H1 (cell line): ENCODE results near the gene C4B. TPM values are rescaled to one million over a fixed set of nuclear protein-coding genes. Genes with fewer than 3 reads are reported as not detected.

Source experiments
- CTCF ChIA-PET: fragments of 300-600 bp; sonication (Branson Sonifier 250); formaldehyde crosslinking; loops from one replicate; lab custom pipeline; 2021; ENCODE audit not compliant: partially characterized antibody; lab: Charles Lee
- POLR2A ChIA-PET: fragments of 300-600 bp; sonication (Branson Sonifier 250); formaldehyde crosslinking; loops from one replicate; lab custom pipeline; 2021; ENCODE audit warnings: inconsistent platforms; ENCODE audit not compliant: partially characterized antibody; lab: Charles Lee
- DNase-seq, 2 experiments: peaks; one replicate each; pipeline versions ENCODE4 v3.0.0 to v3.0.0-alpha.2; 2010 to 2022; ENCODE audit warnings: low spot score in 2 of 2, low read depth in 1 of 2, mixed read lengths in 1 of 2
- FAIRE-seq: peaks from 2 replicates; lab custom pipeline; 2011; peaks lifted over from hg19 to GRCh38; lab: Jason Lieb, UNC
- H2AFZ ChIP-seq: 2 replicates; pipeline ENCODE4 v1.8.1; 2012; ENCODE audit warnings: low read length, inconsistent platforms
- H2AK5ac ChIP-seq: 2 replicates; pipeline ENCODE4 v1.6.1; 2013; ENCODE audit warnings: low read depth, low read length
- H2BK120ac ChIP-seq: replicated peaks from 2 replicates; pipeline ENCODE3; 2013; ENCODE audit warnings: low read depth, low read length, inconsistent platforms
- H2BK12ac ChIP-seq: 2 replicates; pipeline ENCODE4 v1.6.1; 2013; ENCODE audit warnings: low read depth, low read length
- H2BK15ac ChIP-seq: 2 replicates; pipeline ENCODE4 v1.6.1; 2013; ENCODE audit warnings: low read length
- H2BK20ac ChIP-seq: 2 replicates; pipeline ENCODE4 v1.6.1; 2013; ENCODE audit warnings: low read length
- H2BK5ac ChIP-seq: 2 replicates; pipeline ENCODE4 v1.6.1; 2013; ENCODE audit warnings: low read depth, low read length
- H3K14ac ChIP-seq: 2 replicates; pipeline ENCODE4 v1.6.1; 2013; ENCODE audit warnings: inconsistent platforms; ENCODE audit not compliant: insufficient read length
- H3K18ac ChIP-seq: 2 replicates; pipeline ENCODE4 v1.6.1; 2013; ENCODE audit warnings: low read length; ENCODE audit errors: extremely low read depth
- H3K23ac ChIP-seq: 2 replicates; pipeline ENCODE4 v1.6.1; 2013; ENCODE audit warnings: inconsistent platforms; ENCODE audit not compliant: insufficient read length
- H3K23me2 ChIP-seq: 2 replicates; pipeline ENCODE4 v1.6.1; 2013; ENCODE audit warnings: low read depth, low read length
- H3K27ac ChIP-seq: 2 replicates; pipeline ENCODE4 v1.6.1; 2011; ENCODE audit warnings: low read depth, low read length, inconsistent platforms
- H3K27me3 ChIP-seq, 4 experiments: replicated peaks in 1 of 4; 1 replicate in 1 of 4; 2 replicates in 3 of 4; pipeline versions ENCODE4 v1.6.1 to v1.8.1; 2011 to 2013; ENCODE audit warnings: low read length in 3 of 4, mild to moderate bottlenecking in 3 of 4, inconsistent platforms in 2 of 4, mixed read lengths in 2 of 4, moderate library complexity in 1 of 4; ENCODE audit not compliant: control insufficient read depth in 3 of 4, insufficient read depth in 3 of 4; ENCODE audit errors: extremely low read depth in 1 of 4
- H3K36me3 ChIP-seq, 4 experiments: 2 replicates each; pipeline versions ENCODE4 v1.6.1 to v1.8.1; 2011 to 2013; ENCODE audit warnings: mild to moderate bottlenecking in 4 of 4, low read length in 3 of 4, moderate library complexity in 2 of 4, control low read depth in 1 of 4, inconsistent platforms in 1 of 4; ENCODE audit not compliant: insufficient read depth in 4 of 4, control insufficient read depth in 2 of 4
- H3K4ac ChIP-seq: replicated peaks from 2 replicates; pipeline ENCODE3; 2013; ENCODE audit warnings: low read length, low read depth, mixed read lengths, inconsistent platforms; ENCODE audit not compliant: insufficient read length
- H3K4me1 ChIP-seq, 4 experiments: replicated peaks in 1 of 4; 1 replicate in 1 of 4; 2 replicates in 3 of 4; pipeline versions ENCODE4 v1.6.1 to v1.8.1; 2011 to 2013; ENCODE audit warnings: low read length in 3 of 4, inconsistent platforms in 2 of 4, mixed read lengths in 1 of 4; ENCODE audit not compliant: insufficient read depth in 4 of 4, control insufficient read depth in 3 of 4
- H3K4me2 ChIP-seq, 2 experiments: 2 replicates each; pipeline versions ENCODE4 v1.6.1 to v1.8.1; 2011 to 2013; ENCODE audit warnings: low read depth in 2 of 2, low read length in 2 of 2, control low read depth in 1 of 2, inconsistent platforms in 1 of 2, mild to moderate bottlenecking in 1 of 2; ENCODE audit not compliant: insufficient read depth in 1 of 2
- H3K4me3 ChIP-seq, 4 experiments: fragments of 200-600, 300-600 bp in 1 of 4; sonication (generic), shearing (Covaris generic), sonication (Bioruptor Twin) in 1 of 4; 2 replicates each; pipeline versions ENCODE4 v1.5.1 to v1.8.1; 2011 to 2016; ENCODE audit warnings: low read length in 4 of 4, low read depth in 3 of 4, control low read depth in 2 of 4, inconsistent platforms in 2 of 4, mild to moderate bottlenecking in 2 of 4, mixed read lengths in 1 of 4, moderate library complexity in 1 of 4; ENCODE audit not compliant: insufficient read depth in 2 of 4; ENCODE audit errors: extremely low read depth in 1 of 4
- H3K56ac ChIP-seq: replicated peaks from 2 replicates; pipeline ENCODE3; 2013; ENCODE audit warnings: low read depth, mild to moderate bottlenecking, mixed read lengths, low read length, inconsistent platforms; ENCODE audit not compliant: insufficient read length
- H3K79me1 ChIP-seq: 2 replicates; pipeline ENCODE4 v1.6.1; 2013; ENCODE audit warnings: low read depth, low read length, control low read depth
- H3K79me2 ChIP-seq, 2 experiments: 2 replicates each; pipeline versions ENCODE4 v1.6.1 to v1.8.1; 2012 to 2013; ENCODE audit warnings: low read length in 2 of 2, mild to moderate bottlenecking in 2 of 2, inconsistent platforms in 1 of 2; ENCODE audit not compliant: insufficient read depth in 2 of 2, control insufficient read depth in 1 of 2
- H3K9ac ChIP-seq, 4 experiments: replicated peaks in 1 of 4; 1 replicate in 1 of 4; 2 replicates in 3 of 4; pipeline versions ENCODE4 v1.6.1 to v1.8.1; 2011 to 2013; ENCODE audit warnings: low read depth in 3 of 4, low read length in 3 of 4, control low read depth in 2 of 4, mild to moderate bottlenecking in 2 of 4, moderate library complexity in 2 of 4, inconsistent platforms in 1 of 4; ENCODE audit errors: extremely low read depth in 1 of 4
- H3K9me3 ChIP-seq, 2 experiments: 2 replicates each; pipeline versions ENCODE4 v1.6.1 to v1.8.1; 2012 to 2013; ENCODE audit warnings: mild to moderate bottlenecking in 2 of 2, moderate library complexity in 2 of 2, control low read depth in 1 of 2, inconsistent platforms in 1 of 2, low read depth in 1 of 2, low read length in 1 of 2, mixed read lengths in 1 of 2; ENCODE audit not compliant: insufficient read depth in 2 of 2
- H4K20me1 ChIP-seq, 2 experiments: replicated peaks in 1 of 2; 2 replicates each; pipeline versions ENCODE3 to v1.8.1; 2011 to 2013; ENCODE audit warnings: inconsistent platforms in 2 of 2, low read length in 2 of 2, mild to moderate bottlenecking in 1 of 2; ENCODE audit not compliant: insufficient read depth in 2 of 2, control insufficient read depth in 1 of 2
- H4K5ac ChIP-seq: 2 replicates; pipeline ENCODE4 v1.6.1; 2013; ENCODE audit warnings: low read length, low read depth, mixed read lengths, inconsistent platforms; ENCODE audit not compliant: insufficient read length
- H4K8ac ChIP-seq: 2 replicates; pipeline ENCODE4 v1.8.0; 2013; ENCODE audit warnings: mild to moderate bottlenecking, moderate library complexity, low read length, inconsistent platforms; ENCODE audit not compliant: insufficient read depth; ENCODE audit errors: extremely low read depth
- H4K91ac ChIP-seq: replicated peaks from 2 replicates; pipeline ENCODE3; 2013; ENCODE audit warnings: low read length, mixed read lengths, inconsistent platforms; ENCODE audit not compliant: insufficient read length
- CEBPB ChIP-seq: IDR thresholded peaks from 2 replicates; pipeline ENCODE4 v1.6.1; 2012; ENCODE audit warnings: low read depth, low read length
- CREB1 ChIP-seq: IDR thresholded peaks from 2 replicates; pipeline ENCODE4 v1.6.1; 2012; ENCODE audit warnings: inconsistent platforms
- CTCF ChIP-seq, 3 experiments: IDR thresholded peaks; 1 replicate in 2 of 3; 2 replicates in 1 of 3; pipeline versions ENCODE4 v1.5.1 to v1.6.1; 2011; ENCODE audit warnings: low read length in 3 of 3, mild to moderate bottlenecking in 3 of 3, inconsistent platforms in 2 of 3, low read depth in 1 of 3, moderate library complexity in 1 of 3; ENCODE audit not compliant: insufficient read depth in 1 of 3; ENCODE audit errors: control extremely low read depth in 1 of 3
- RFX5 ChIP-seq: IDR thresholded peaks from 2 replicates; pipeline ENCODE4 v1.6.1; 2011; ENCODE audit warnings: low read depth, low read length, improper control_type of control experiment, borderline replicate concordance
- SP1 ChIP-seq: IDR thresholded peaks from 2 replicates; pipeline ENCODE4 v1.6.1; 2011; ENCODE audit warnings: low read depth, low read length
- SP4 ChIP-seq: IDR thresholded peaks from 2 replicates; pipeline ENCODE4 v1.6.1; 2012; ENCODE audit warnings: low read length, inconsistent platforms
- SUZ12 ChIP-seq: fragments of 200-600 bp; sonication (generic); IDR thresholded peaks from 2 replicates; pipeline ENCODE4 v1.6.1; 2012; ENCODE audit warnings: mild to moderate bottlenecking, inconsistent platforms, low read length, moderate library complexity, mixed read lengths
- TAF7 ChIP-seq: optimal IDR thresholded peaks from 2 replicates; pipeline ENCODE3; 2011; ENCODE audit warnings: low read depth, mild to moderate bottlenecking, inconsistent platforms, low read length, moderate library complexity, borderline replicate concordance
- ZNF274 ChIP-seq: IDR thresholded peaks from 2 replicates; pipeline ENCODE4 v1.7.0; 2012; ENCODE audit warnings: low read length, borderline replicate concordance; ENCODE audit errors: extremely low read depth
- WGBS, 2 experiments: shearing (Covaris generic) in 1 of 2; methylation state at CpG; one replicate each; pipeline versions ENCODE4 v1.1.6 to v1.1.7; 2013 to 2015; ENCODE audit warnings: low lambda C conversion rate in 2 of 2, mixed read lengths in 2 of 2, inconsistent platforms in 1 of 2, low coverage in 1 of 2, missing lambda C conversion rate in 1 of 2; ENCODE audit not compliant: insufficient replicate concordance in 2 of 2, insufficient coverage in 1 of 2, insufficient read length in 1 of 2; ENCODE audit errors: extremely low coverage in 1 of 2, missing lambda C conversion rate in 1 of 2; 5-methylcytosine and 5-hydroxymethylcytosine counted together
- polyA plus RNA-seq, 7 experiments: library from polyadenylated mRNA; depleted of rRNA in 3 of 7; stranded (reverse) in 5 of 7; unstranded in 2 of 7; fragments of >200 nt in 5 of 7; fragments of 200-250 nt in 2 of 7; gene quantifications; 1 replicate in 5 of 7; 2 replicates in 1 of 7; 4 replicates in 1 of 7; pipeline versions ENCODE4 v1.2.1 to v1.2.3, GENCODE V29; 2011 to 2013; ENCODE audit warnings: missing spikeins in 2 of 7, mixed read lengths in 2 of 7
- total RNA-seq: library from RNA; stranded (reverse); fragmentation: NEBNext Ultra II Directional; extraction: Animal tissue kit (Norgen Biotek cat#: 25700); gene quantifications from 2 replicates; pipeline ENCODE4 v1.2.1, GENCODE V29; 2021

The C4B gene
- total and polyA plus RNA-seq, 2 of the 8 experiments (the other 6 are each of a cell fraction or from before 2014, with no cell fraction given) = 0.74 to 3.5 TPM

GRCh38 chr6:31968791-31969711 is 45.5 kb upstream of the C4B start:
- Histone ChIP-seq H3K23me2 (peaks cover 13% of the 10 kb centered on the region), H2BK12ac (no peak overlapping the region), H4K91ac (no peak overlapping the region), H3K9ac (no peak overlapping the region), H2BK5ac (no peak overlapping the region), H3K4me3 (no peak overlapping the region), H3K4me2 (no peak overlapping the region), H4K8ac (peak overlapping the region; percentile 29; the same call in 1 of the 2 replicates), H3K56ac (no peak overlapping the region), H3K4me1 (peaks cover 0 to 9% (median 5%) of the 10 kb centered on the region in 4 experiments; a peak in 5 of 7 replicates), H3K36me3 (peaks cover 13 to 44% (median 34%) of the 10 kb centered on the region in 4 experiments), H2BK20ac (no peak overlapping the region), H3K27ac (no peak overlapping the region), H4K20me1 (peaks cover 0 to 3% of the 10 kb centered on the region in 2 experiments), H3K14ac (no peak overlapping the region), H4K5ac (no peak overlapping the region), H3K18ac (no peak overlapping the region), H2BK15ac (no peak overlapping the region), H2AFZ (no peak overlapping the region), H3K4ac (no peak overlapping the region), H3K79me1 (peaks cover 4% of the 10 kb centered on the region; the same call in 1 of the 2 replicates), H3K23ac (no peak overlapping the region), H2BK120ac (no peak overlapping the region), H2AK5ac (no peak overlapping the region), H3K27me3 (no peaks in the 10 kb centered on the region; a peak in 1 of 7 replicates), H3K79me2 (peaks cover 0 to 11% of the 10 kb centered on the region in 2 experiments; a peak in 1 of 4 replicates), H3K9me3 (no peaks in the 10 kb centered on the region)
- DNase-seq (no peak), FAIRE-seq (no peak)
- POLR2A ChIA-PET = interaction anchor here (0.6 to 15.3 kb wide), 5 partner anchors 14 to 220 kb away, joined by 3 to 279 read pairs (median 3); partner anchors contain the start of genes EHMT2, NELFE and SKIC2
- 93% methylated on average over 22 of the region's 23 CpGs; no CpG with 5 or more reads in 1 of the 2 experiments for WGBS, 2 experiments
- CTCF ChIA-PET = interaction anchor here (0.6 to 10.2 kb wide), 4 partner anchors 9 to 373 kb away, joined by 3 to 84 read pairs (median 4); partner anchors contain the start of genes NELFE and SKIC2
- TF ChIP-seq TAF7 (no peak), CREB1 (no peak), CEBPB (no peak), ZNF274 (no peak), SP1 (no peak), RFX5 (no peak), SP4 (no peak), SUZ12 (no peak), CTCF (IDR thresholded peaks at IDR 0.05; ENCODE audit: control extremely low read depth in 1 of 3, insufficient read depth in 1 of 3, low read depth in 1 of 3, low read length in 3 of 3) (no peak)
